Activated CD4-positive, alpha-beta T cell treated with anti-CD3 and anti-CD28 coated beads, Interleukin-2, amount 10 ng/mL, durations not matched to agents 24 days and 14 days (primary cell): Measurements from ENCODE around the gene SLC6A11. TPM values are rescaled to one million over a fixed set of nuclear protein-coding genes. Genes with fewer than 3 reads are reported as not detected.
A peak's percentile ranks its signal among the peaks of the same experiment; 100 is the strongest.

Source experiments
- DNase-seq: peaks from one replicate; pipeline ENCODE4 v3.0.0; 2022
- H3K27ac Mint-ChIP-seq: one replicate; pipeline ENCODE4 v1.8.0; 2022; ENCODE audit warnings: mild to moderate bottlenecking, mixed read lengths
- H3K27me3 Mint-ChIP-seq: one replicate; pipeline ENCODE4 v1.8.0; 2022; ENCODE audit warnings: mixed read lengths
- H3K36me3 Mint-ChIP-seq: one replicate; pipeline ENCODE4 v1.8.0; 2022; ENCODE audit warnings: low read depth, mild to moderate bottlenecking, mixed read lengths
- H3K4me1 Mint-ChIP-seq: one replicate; pipeline ENCODE4 v1.8.0; 2021; ENCODE audit warnings: mixed read lengths
- H3K4me3 Mint-ChIP-seq: one replicate; pipeline ENCODE4 v1.8.0; 2022; ENCODE audit warnings: mild to moderate bottlenecking, moderate library complexity, mixed read lengths
- H3K9me3 Mint-ChIP-seq: one replicate; pipeline ENCODE4 v1.8.0; 2021; ENCODE audit warnings: mixed read lengths
- intact Hi-C: fragments of 100-400 bp; cut with micrococcal nuclease; formaldehyde crosslinking; loops from one replicate; pipeline ENCODE4 v1.15.1; 2023
- total RNA-seq: library from RNA; stranded (reverse); gene quantifications from 2 replicates; pipeline ENCODE4 v1.2.3, GENCODE V29; 2022

Gene SLC6A11
- total RNA-seq, 1 donor from 2014 or later, result not detected

- Mint-ChIP-seq H3K4me1 (no peaks in the 10 kb centered on the region), H3K27me3 (peaks cover 7% of the 10 kb centered on the region), H3K9me3 (no peaks in the 10 kb centered on the region), H3K4me3 (no peak overlapping the region), H3K27ac (no peak overlapping the region), H3K36me3 (no peaks in the 10 kb centered on the region)
- intact Hi-C loops, result no loop called here
- no peak for DNase-seq
These were observed 162.0 kb downstream of the SLC6A11 start for GRCh38 chr3:10977892-10978510.

- Mint-ChIP-seq H3K4me1 (no peaks in the 10 kb centered on the region), H3K27ac (no peak overlapping the region), H3K9me3 (no peaks in the 10 kb centered on the region), H3K27me3 (peaks cover 11% of the 10 kb centered on the region), H3K36me3 (no peaks in the 10 kb centered on the region), H3K4me3 (no peak overlapping the region)
- intact Hi-C loops, result no loop called here
- no peak for DNase-seq
These were observed 162.9 kb downstream of the SLC6A11 start for GRCh38 chr3:10978956-10979355.

GRCh38 chr3:10980312-10980711 lies 164.3 kb downstream of the SLC6A11 start:
- no peaks in the 10 kb centered on the region for H3K36me3 Mint-ChIP-seq

GRCh38 chr3:10981031-10981430 lies 165.0 kb downstream of the SLC6A11 start:
- H3K4me3 Mint-ChIP-seq, result no peak overlapping the region
- peaks cover 14% of the 10 kb centered on the region for H3K27me3 Mint-ChIP-seq
- H3K4me1 Mint-ChIP-seq, result no peaks in the 10 kb centered on the region
- H3K27ac Mint-ChIP-seq, result no peak overlapping the region
- no peaks in the 10 kb centered on the region for H3K9me3 Mint-ChIP-seq
- intact Hi-C loops, result no loop called here
- DNase-seq, result no peak
- no peaks in the 10 kb centered on the region for H3K36me3 Mint-ChIP-seq

More at GRCh38 chr3:10980312-10980711, 164.3 kb downstream of the SLC6A11 start:
- Mint-ChIP-seq H3K27ac (no peak overlapping the region), H3K9me3 (no peaks in the 10 kb centered on the region), H3K4me1 (no peaks in the 10 kb centered on the region), H3K4me3 (no peak overlapping the region), H3K27me3 (peaks cover 12% of the 10 kb centered on the region)
- intact Hi-C loops, result no loop called here
- no peak for DNase-seq

GRCh38 chr3:10981961-10982360 lies 165.9 kb downstream of the SLC6A11 start:
- intact Hi-C loops, result no loop called here
- H3K4me1 Mint-ChIP-seq, result no peaks in the 10 kb centered on the region
- no peak overlapping the region for H3K4me3 Mint-ChIP-seq
- H3K9me3 Mint-ChIP-seq, result no peaks in the 10 kb centered on the region
- DNase-seq, result no peak
- H3K36me3 Mint-ChIP-seq, result no peaks in the 10 kb centered on the region
- H3K27me3 Mint-ChIP-seq, result peaks cover 14% of the 10 kb centered on the region
- H3K27ac Mint-ChIP-seq, result no peak overlapping the region

- Mint-ChIP-seq H3K36me3 (no peaks in the 10 kb centered on the region), H3K9me3 (no peaks in the 10 kb centered on the region), H3K4me1 (no peaks in the 10 kb centered on the region), H3K27me3 (peaks cover 14% of the 10 kb centered on the region), H3K4me3 (no peak overlapping the region), H3K27ac (no peak overlapping the region)
- intact Hi-C loops, result loop anchor here (1.0 kb wide), 1 partner anchor 224 kb away; no protein-coding TSS in a partner anchor
- DNase-seq, result no peak
These were observed 166.8 kb downstream of the SLC6A11 start for GRCh38 chr3:10982782-10983181.

GRCh38 chr3:10983219-10983916 lies 167.3 kb downstream of the SLC6A11 start:
- Mint-ChIP-seq H3K9me3 (no peaks in the 10 kb centered on the region), H3K36me3 (no peaks in the 10 kb centered on the region), H3K4me3 (no peak overlapping the region), H3K27ac (no peak overlapping the region), H3K27me3 (peaks cover 14% of the 10 kb centered on the region), H3K4me1 (no peaks in the 10 kb centered on the region)
- intact Hi-C loops, result loop anchor here (1.0 kb wide), 1 partner anchor 225 kb away; no protein-coding TSS in a partner anchor
- DNase-seq, result peak; percentile 70

- DNase-seq, result no peak
- intact Hi-C loops, result no loop called here
- Mint-ChIP-seq H3K4me3 (no peak overlapping the region), H3K27me3 (peaks cover 14% of the 10 kb centered on the region), H3K4me1 (no peaks in the 10 kb centered on the region), H3K36me3 (no peaks in the 10 kb centered on the region), H3K9me3 (no peaks in the 10 kb centered on the region), H3K27ac (no peak overlapping the region)
These were observed 168.4 kb downstream of the SLC6A11 start for GRCh38 chr3:10984371-10984896.

- H3K4me3 Mint-ChIP-seq, result no peak overlapping the region
- DNase-seq, result no peak
- no peaks in the 10 kb centered on the region for H3K36me3 Mint-ChIP-seq
- no peaks in the 10 kb centered on the region for H3K4me1 Mint-ChIP-seq
- H3K9me3 Mint-ChIP-seq, result no peaks in the 10 kb centered on the region
- peaks cover 20% of the 10 kb centered on the region for H3K27me3 Mint-ChIP-seq
- H3K27ac Mint-ChIP-seq, result no peak overlapping the region
- intact Hi-C loops, result no loop called here
These were observed 169.2 kb downstream of the SLC6A11 start for GRCh38 chr3:10985181-10985580.

GRCh38 chr3:10986592-10986991 lies 170.6 kb downstream of the SLC6A11 start:
- no peaks in the 10 kb centered on the region for H3K36me3 Mint-ChIP-seq
- H3K27ac Mint-ChIP-seq, result no peak overlapping the region
- H3K27me3 Mint-ChIP-seq, result peaks cover 32% of the 10 kb centered on the region
- no peak overlapping the region for H3K4me3 Mint-ChIP-seq
- no peaks in the 10 kb centered on the region for H3K9me3 Mint-ChIP-seq
- intact Hi-C loops, result no loop called here
- peaks cover 2% of the 10 kb centered on the region for H3K4me1 Mint-ChIP-seq
- DNase-seq, result no peak

GRCh38 chr3:10988001-10988665 lies 172.1 kb downstream of the SLC6A11 start:
- H3K9me3 Mint-ChIP-seq, result no peaks in the 10 kb centered on the region
- peaks cover 6% of the 10 kb centered on the region for H3K4me1 Mint-ChIP-seq
- H3K27ac Mint-ChIP-seq, result no peak overlapping the region
- no peaks in the 10 kb centered on the region for H3K36me3 Mint-ChIP-seq
- DNase-seq, result no peak
- no peak overlapping the region for H3K4me3 Mint-ChIP-seq
- H3K27me3 Mint-ChIP-seq, result peaks cover 35% of the 10 kb centered on the region
- intact Hi-C loops, result no loop called here

GRCh38 chr3:10988991-10989484 lies 173.0 kb downstream of the SLC6A11 start:
- Mint-ChIP-seq H3K36me3 (no peaks in the 10 kb centered on the region), H3K27ac (no peak overlapping the region), H3K9me3 (no peaks in the 10 kb centered on the region), H3K27me3 (peaks cover 40% of the 10 kb centered on the region), H3K4me3 (no peak overlapping the region), H3K4me1 (peaks cover 6% of the 10 kb centered on the region)
- intact Hi-C loops, result no loop called here
- DNase-seq, result no peak
